T follicular helper cell (primary cell): ENCODE measurements around the gene HJV.
A peak's percentile ranks its signal among the peaks of the same experiment; 100 is the strongest.

Experiments used
- DNase-seq: peaks from one replicate; pipeline ENCODE4 v3.0.0-alpha.2; 2020; ENCODE audit warnings: low read depth

HJV gene

GRCh38 chr1:145977486-145978470, 43.8 kb downstream of the HJV start:
- DNase-seq = peak; percentile 65

DNA sequence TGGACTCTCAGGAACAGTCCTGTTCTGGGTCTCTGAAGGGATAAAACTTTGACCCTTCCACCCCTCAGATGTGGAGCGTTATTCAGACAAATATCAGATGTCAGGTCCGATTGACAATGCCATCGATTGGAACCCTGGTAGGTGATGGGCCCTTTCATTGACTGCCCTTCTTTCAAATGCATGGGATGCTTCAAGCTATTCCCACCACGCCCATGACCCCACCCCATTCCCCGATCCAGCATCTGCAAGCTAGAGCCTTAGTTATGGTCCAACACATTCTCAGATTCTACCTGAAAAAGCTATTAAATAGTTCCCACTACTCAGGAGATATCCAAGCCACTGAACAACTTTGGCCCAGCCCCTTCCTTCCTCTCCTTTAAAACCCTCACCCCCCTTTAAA, 44.5 kb downstream of the HJV start:
- DNase-seq = no peak

GRCh38 chr1:145975216-145975615, 46.3 kb downstream of the HJV start:
- DNase-seq = no peak

DNA sequence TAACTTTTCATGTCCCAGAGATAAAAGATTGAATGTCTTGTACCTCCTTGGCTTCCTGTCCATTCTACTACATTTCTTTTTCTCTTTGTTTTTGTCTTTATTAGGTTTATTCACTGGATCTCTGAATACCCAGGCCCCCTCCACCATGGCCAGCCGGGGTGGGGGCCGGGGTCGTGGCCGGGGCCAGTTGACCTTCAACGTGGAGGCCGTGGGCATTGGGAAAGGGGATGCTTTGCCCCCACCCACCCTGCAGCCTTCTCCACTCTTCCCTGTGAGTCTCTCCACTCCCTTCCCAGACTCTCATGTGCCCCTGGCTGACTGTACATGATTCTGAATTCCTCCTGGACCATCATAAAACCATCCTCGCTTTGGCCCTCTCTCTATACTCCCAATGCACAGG, 46.8 kb downstream of the HJV start:
- DNase-seq = no peak

- no peak for DNase-seq
Observed at GRCh38 chr1:145972580-145972979, 49.0 kb downstream of the HJV start.
